Muscle layer of colon (tissue), 2 donors: ENCODE measurements around the gene GPRIN2.

Experiments used
- H3K27ac ChIP-seq: one replicate; pipeline ENCODE4 v1.7.0; 2013; ENCODE audit warnings: low read depth, mild to moderate bottlenecking, low read length, moderate library complexity
- H3K27me3 ChIP-seq, 2 donors: one replicate each; pipeline ENCODE4 v1.7.0; 2013; ENCODE audit warnings: low read length in 2 of 2, mild to moderate bottlenecking in 2 of 2; ENCODE audit not compliant: insufficient read depth in 2 of 2, control insufficient read depth in 1 of 2
- H3K36me3 ChIP-seq: one replicate; pipeline ENCODE4 v1.7.0; 2013; ENCODE audit warnings: mild to moderate bottlenecking, low read length; ENCODE audit not compliant: insufficient read depth
- H3K4me1 ChIP-seq: one replicate; pipeline ENCODE4 v1.7.0; 2013; ENCODE audit warnings: mild to moderate bottlenecking, low read length; ENCODE audit not compliant: insufficient read depth
- H3K4me3 ChIP-seq, 2 donors: one replicate each; pipeline ENCODE4 v1.7.0; 2013; ENCODE audit warnings: low read length in 2 of 2, low read depth in 1 of 2, mild to moderate bottlenecking in 1 of 2, moderate library complexity in 1 of 2
- H3K9ac ChIP-seq: one replicate; pipeline ENCODE4 v1.7.0; 2013; ENCODE audit warnings: low read length
- H3K9me3 ChIP-seq: one replicate; pipeline ENCODE4 v1.7.0; 2013; ENCODE audit warnings: mild to moderate bottlenecking, low read length
- donor health status: abdominal sarcoma.
- donor health status: Adenocarcinoma of cecum.

GPRIN2 gene

DNA sequence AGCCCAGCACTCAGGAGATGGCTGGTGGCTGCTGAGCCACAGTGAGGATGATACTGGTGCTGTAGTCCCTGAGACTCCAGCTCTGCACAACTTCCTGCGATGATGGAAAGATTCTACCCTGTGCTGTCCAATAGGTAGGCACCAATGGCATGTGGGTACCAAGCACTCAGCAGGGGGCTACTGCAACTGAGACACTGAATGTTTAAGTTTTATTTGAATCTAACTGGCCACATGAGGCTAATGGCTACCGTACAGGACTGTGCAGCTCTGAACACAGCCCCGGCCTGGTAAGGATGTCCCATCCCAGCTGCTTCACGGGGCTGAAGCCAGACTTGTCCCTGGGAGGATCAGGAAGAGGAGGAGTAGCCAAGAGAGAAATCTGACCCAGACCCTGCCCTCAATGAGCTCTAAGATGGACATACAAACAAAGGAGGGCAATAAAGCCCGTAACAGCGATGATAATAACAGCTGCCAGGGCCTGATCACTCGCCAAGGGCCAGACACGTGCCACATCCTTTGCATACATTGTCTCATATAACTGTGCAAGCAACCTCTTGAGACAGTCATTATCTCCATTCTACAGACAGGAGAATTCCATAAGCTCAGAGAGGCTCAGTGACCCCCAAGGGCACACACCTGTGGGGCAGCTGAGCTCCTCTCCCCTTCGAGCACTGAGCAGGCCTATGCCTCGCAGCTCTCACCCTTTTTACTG is 3.8 kb downstream of the GPRIN2 start:
- no peak overlapping the region for H3K4me3 ChIP-seq

DNA sequence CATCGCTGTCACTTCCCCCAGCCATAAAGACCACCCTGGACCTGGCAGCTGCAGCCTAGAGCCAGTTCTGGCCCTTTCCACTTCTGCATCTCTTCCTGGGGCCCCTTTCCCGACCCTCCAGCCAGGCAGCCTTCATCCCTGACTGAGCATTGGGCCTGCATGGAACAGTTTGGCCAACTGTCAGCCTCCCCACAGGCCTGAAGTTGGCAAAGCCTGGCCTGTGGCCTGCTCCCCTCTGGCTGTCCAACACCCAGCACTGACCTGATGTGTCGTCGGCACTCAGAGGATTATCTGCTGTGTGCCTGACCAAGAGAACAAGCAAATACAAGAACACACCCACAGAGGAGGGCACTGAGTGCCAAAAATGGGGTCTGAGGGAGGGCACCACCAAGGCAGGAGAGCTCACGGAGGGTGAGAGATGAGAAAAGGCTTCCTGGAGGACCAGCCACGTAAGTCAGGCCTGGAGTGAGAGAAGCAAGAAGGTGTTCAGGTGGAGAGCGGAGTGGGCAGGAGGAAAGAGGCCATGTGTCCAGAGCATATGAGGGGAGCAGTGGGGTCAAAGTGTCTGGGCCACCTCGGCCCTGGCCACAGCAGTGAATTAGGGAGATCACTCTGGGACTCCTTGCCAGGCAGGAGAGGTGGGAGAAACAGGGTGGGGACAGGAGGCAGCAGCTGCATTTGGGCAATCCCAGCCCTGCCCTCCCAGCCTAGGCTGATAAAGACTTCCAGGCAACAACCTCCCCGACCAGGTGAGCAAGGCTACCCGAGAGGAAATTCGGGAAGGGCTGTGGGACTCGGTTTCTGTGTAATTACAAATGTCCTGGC is 4.5 kb downstream of the GPRIN2 start:
- H3K27me3 ChIP-seq: peaks cover 17 to 28% of the 10 kb centered on the region in 2 donors

More for the DNA sequence above, 3.8 kb downstream of the GPRIN2 start:
- no peak overlapping the region for H3K9ac ChIP-seq
- no peaks in the 10 kb centered on the region for H3K9me3 ChIP-seq
- H3K27me3 ChIP-seq: peaks cover 21 to 36% of the 10 kb centered on the region in 2 donors
- no peaks in the 10 kb centered on the region for H3K4me1 ChIP-seq
- no peaks in the 10 kb centered on the region for H3K36me3 ChIP-seq
- H3K27ac ChIP-seq: no peak overlapping the region

GRCh38 chr10:46550795-46551700 is 5.4 kb downstream of the GPRIN2 start:
- no peak overlapping the region for H3K4me3 ChIP-seq
- no peak overlapping the region for H3K27ac ChIP-seq
- peaks cover 15 to 21% of the 10 kb centered on the region in 2 donors for H3K27me3 ChIP-seq
- H3K4me1 ChIP-seq: no peaks in the 10 kb centered on the region
- H3K9ac ChIP-seq: no peak overlapping the region
- H3K36me3 ChIP-seq: no peaks in the 10 kb centered on the region
- H3K9me3 ChIP-seq: no peaks in the 10 kb centered on the region

More for the DNA sequence above, 4.5 kb downstream of the GPRIN2 start:
- Histone ChIP-seq H3K9me3 (no peaks in the 10 kb centered on the region), H3K36me3 (no peaks in the 10 kb centered on the region), H3K9ac (no peak overlapping the region), H3K27ac (no peak overlapping the region), H3K4me3 (no peak overlapping the region), H3K4me1 (no peaks in the 10 kb centered on the region)

DNA sequence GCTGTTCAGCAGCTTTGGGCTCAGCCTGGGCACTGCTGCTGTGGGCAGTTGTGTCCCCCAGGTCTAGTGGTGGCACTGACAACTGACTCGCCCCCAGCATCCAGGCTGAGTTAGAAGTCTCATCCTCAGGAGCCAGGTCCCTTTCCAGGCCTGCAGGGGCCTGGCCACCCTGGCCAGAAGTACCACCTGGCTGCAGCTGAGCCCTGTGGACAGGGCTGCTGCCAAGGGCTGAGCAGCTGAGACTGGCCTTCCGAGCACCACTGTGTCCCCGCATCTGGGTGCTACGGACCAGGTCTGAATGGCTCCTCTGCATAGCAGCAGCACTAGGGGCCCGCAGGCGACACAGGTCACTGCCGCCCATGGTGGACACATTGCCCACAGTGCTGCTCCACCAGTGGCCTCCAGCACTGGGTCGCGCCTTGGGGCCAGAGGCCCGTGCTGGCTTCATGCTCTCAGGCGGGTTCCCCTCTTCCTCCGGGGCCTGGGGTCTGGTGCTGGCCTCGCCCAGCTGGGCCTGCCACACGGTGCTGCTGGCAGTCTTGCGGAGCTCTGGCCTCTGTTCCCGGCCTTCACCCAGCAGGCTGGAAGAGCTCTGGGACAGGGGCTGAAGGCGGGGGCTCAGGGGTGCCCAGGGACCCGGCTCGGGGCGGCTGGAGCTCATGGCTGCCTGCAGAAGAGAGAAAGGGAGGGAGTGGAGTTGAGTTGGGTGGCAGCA is 6.2 kb downstream of the GPRIN2 start:
- H3K9ac ChIP-seq: no peak overlapping the region
- H3K27ac ChIP-seq: no peak overlapping the region
- no peaks in the 10 kb centered on the region for H3K9me3 ChIP-seq
- peaks cover 7 to 13% of the 10 kb centered on the region in 2 donors for H3K27me3 ChIP-seq
- no peaks in the 10 kb centered on the region for H3K36me3 ChIP-seq
- peaks cover 3% of the 10 kb centered on the region for H3K4me1 ChIP-seq
- no peak overlapping the region for H3K4me3 ChIP-seq

- Histone ChIP-seq H3K9ac (no peak overlapping the region), H3K9me3 (no peaks in the 10 kb centered on the region), H3K4me3 (no peak overlapping the region), H3K27me3 (peaks cover 4 to 5% of the 10 kb centered on the region in 2 donors), H3K27ac (no peak overlapping the region), H3K4me1 (peaks cover 11% of the 10 kb centered on the region), H3K36me3 (no peaks in the 10 kb centered on the region)
These were observed 7.0 kb downstream of the GPRIN2 start for GRCh38 chr10:46549171-46550075.

- H3K9ac ChIP-seq: no peak overlapping the region
These were observed 7.9 kb downstream of the GPRIN2 start for GRCh38 chr10:46548498-46549090.

DNA sequence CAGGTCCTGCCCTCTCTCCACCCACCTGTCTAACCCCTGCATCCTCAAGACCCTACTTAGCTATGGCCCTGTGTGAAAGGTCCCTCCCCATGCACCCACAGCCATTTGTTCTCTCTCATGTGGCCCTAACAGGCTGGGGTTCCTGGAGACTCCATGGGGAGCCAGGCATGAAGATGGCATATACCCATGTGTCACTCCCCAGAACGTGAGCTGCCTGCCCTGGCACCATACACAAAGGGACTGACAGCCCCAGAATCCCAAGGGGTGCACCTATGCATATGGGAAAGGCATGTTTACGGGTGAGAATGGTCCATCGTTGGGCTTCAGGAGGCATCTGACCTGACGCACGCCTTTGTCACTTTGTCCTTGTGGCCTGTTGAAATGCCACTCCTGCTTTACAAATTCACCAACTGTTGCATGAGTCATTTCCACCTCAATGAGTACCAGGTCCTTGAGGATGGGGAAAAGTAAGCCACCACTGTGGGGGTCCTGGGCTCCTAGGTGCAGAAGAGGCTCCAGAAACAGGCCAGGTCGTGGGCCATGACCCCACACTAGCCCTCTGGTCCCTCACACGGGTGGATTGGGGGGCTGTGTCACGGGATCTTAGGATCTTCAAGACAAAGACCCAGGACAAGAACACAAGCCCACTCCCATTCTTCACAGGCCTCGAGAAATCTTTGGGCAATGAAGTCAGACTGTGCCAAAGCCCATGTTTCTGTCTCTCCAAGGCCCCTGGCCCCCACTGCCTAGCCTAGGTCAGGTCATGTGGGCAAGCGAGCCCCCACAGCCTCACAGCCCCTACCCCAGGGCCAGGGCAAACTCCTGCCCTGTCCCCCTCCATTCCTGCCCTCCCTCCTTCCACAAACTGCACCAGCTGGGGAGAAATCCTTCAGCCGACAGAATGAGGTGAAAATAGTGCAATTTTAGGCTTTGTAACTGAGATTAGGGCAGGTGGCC is 8.6 kb downstream of the GPRIN2 start:
- Histone ChIP-seq H3K27me3 (no peaks in the 10 kb centered on the region), H3K9ac (no peak overlapping the region), H3K27ac (no peak overlapping the region), H3K36me3 (no peaks in the 10 kb centered on the region), H3K4me1 (peaks cover 13% of the 10 kb centered on the region), H3K9me3 (no peaks in the 10 kb centered on the region), H3K4me3 (no peak overlapping the region)

More at GRCh38 chr10:46548498-46549090, 7.9 kb downstream of the GPRIN2 start:
- H3K27ac ChIP-seq: no peak overlapping the region
- no peaks in the 10 kb centered on the region for H3K9me3 ChIP-seq
- H3K27me3 ChIP-seq: no peaks in the 10 kb centered on the region
- no peak overlapping the region for H3K4me3 ChIP-seq
- no peaks in the 10 kb centered on the region for H3K36me3 ChIP-seq
- H3K4me1 ChIP-seq: peaks cover 13% of the 10 kb centered on the region

DNA sequence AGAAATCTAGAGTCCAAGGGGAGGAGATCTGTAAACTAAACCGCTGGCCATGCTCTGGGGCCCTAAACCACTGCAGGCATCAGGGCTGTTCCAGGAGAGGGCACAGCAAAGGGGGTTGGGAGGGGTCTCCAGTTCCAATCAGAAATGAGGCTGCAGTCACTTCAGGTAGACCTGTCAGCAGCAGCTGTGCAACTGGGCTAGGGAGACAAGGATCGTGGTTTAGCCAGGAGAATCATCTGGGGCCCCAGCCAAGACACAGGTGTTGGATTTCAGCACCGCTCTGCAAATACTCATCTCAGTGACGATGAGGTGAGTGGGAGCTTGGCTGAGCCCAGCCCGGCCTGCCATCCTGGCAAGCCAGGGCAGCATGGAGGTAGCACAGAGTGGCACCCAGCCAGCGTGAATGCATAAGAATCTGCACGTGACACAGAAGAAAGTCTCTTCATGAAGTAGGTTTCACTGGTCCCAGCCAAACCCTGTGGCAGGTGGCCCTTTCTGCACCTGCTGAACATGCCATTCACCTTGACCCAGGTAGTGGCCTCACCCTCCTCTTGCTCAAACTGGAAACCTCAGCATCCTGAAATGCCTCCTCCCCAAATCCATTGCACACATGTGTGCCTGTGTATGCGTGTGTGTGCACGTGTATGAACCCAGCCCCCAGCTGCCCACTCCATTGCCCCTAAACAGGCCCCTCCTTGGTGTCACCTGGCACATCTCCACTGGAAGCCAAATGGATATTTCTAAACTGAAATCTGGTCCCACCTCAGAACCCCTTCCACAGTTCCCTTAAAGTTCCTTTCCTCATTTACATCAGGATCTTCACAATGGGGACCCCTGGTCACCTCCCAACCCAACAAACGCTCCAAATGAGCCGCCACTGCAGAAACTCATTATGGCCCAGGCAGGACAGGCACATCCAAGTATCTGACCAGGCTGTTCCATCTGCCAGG is 9.6 kb downstream of the GPRIN2 start:
- no peaks in the 10 kb centered on the region for H3K36me3 ChIP-seq
- peaks cover 13% of the 10 kb centered on the region for H3K4me1 ChIP-seq
- no peak overlapping the region for H3K4me3 ChIP-seq
- no peaks in the 10 kb centered on the region for H3K27me3 ChIP-seq
- no peak overlapping the region for H3K27ac ChIP-seq
- H3K9me3 ChIP-seq: no peaks in the 10 kb centered on the region
- no peak overlapping the region for H3K9ac ChIP-seq
